HepG2 (cell line): ENCODE data around the gene TTC23.

Source experiments
- NFIB ChIP-seq: sonication (generic); formaldehyde crosslinking; IDR thresholded peaks from 2 replicates; pipeline ENCODE4 v1.9.0; 2021; ENCODE audit warnings: missing genetic modification reagents, mild to moderate bottlenecking, borderline replicate concordance
- ZSCAN21 ChIP-seq: sonication (generic); formaldehyde crosslinking; IDR thresholded peaks from 2 replicates; pipeline ENCODE4 v1.8.0; 2022; ENCODE audit warnings: mild to moderate bottlenecking, missing genetic modification reagents, moderate library complexity, borderline replicate concordance
- TF ChIP-seq, protein P1 (sequence below): sonication (generic); formaldehyde crosslinking; IDR thresholded peaks from 2 replicates; pipeline ENCODE4 v1.5.0; 2020; ENCODE audit warnings: mild to moderate bottlenecking, missing genetic modification reagents, moderate library complexity

DNA sequence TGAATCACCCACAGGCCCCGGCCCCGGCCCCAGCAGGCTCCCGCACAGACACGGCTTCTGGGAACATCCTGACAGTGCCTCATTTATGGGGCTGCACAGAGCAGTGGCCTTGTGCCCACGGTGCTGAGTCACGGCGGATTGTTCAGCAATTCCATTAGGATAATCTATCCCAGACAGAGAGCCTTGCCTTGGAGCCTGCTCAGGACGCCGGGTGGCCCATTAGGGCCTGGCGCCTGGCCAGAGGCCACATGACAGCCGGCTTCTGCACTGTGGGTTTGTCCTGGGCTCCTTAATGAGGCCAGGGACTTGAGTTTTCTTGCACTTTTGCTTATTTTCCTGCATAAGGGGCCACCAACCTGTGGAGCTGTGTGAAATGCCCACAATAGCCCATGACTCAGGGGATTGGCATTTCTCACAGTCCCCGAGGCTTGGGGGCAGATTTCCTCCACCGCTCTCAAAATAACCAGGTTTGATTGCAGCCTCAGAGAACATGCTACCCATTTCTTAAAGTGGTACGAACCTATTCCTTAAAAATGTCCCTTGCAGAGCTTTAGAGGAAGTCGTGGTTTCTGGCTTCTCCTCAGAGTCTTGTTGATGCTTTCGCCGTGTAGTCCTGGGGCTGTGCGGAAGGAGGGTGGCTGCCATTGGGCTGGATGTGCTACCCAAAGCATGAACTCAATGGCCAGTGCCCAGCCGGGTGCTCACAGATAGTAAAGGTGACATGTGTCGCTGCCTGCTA lies 125.5 kb downstream of the TTC23 start:
- TF ChIP-seq NFIB (CRISPR knock-in tag) (no peak), ZSCAN21 (no peak)
- TF ChIP-seq, protein P1, sequence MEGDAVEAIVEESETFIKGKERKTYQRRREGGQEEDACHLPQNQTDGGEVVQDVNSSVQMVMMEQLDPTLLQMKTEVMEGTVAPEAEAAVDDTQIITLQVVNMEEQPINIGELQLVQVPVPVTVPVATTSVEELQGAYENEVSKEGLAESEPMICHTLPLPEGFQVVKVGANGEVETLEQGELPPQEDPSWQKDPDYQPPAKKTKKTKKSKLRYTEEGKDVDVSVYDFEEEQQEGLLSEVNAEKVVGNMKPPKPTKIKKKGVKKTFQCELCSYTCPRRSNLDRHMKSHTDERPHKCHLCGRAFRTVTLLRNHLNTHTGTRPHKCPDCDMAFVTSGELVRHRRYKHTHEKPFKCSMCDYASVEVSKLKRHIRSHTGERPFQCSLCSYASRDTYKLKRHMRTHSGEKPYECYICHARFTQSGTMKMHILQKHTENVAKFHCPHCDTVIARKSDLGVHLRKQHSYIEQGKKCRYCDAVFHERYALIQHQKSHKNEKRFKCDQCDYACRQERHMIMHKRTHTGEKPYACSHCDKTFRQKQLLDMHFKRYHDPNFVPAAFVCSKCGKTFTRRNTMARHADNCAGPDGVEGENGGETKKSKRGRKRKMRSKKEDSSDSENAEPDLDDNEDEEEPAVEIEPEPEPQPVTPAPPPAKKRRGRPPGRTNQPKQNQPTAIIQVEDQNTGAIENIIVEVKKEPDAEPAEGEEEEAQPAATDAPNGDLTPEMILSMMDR: no peak
